HG03432 (cell line): ENCODE results near the gene GTF2A1.
A peak's percentile ranks its signal among the peaks of the same experiment; 100 is the strongest.
"Not testable (repeated sequence)": the region's sequence is repeated elsewhere in the genome, so short reads cannot be mapped to it uniquely, and the experiment has no call there.

Source experiments
- ATAC-seq: cut with Tn5 transposase; IDR thresholded peaks from one replicate; pipeline ENCODE4 v1.9.1; 2021; ENCODE audit warnings: mild to moderate bottlenecking, moderate library complexity; ENCODE audit not compliant: unreplicated experiment

GTF2A1 gene

GRCh38 chr14:81220830-81221578 lies at the start of gene GTF2A1:
GTF2A1 (minus strand) TSS chr14:81220959; CDS start chr14:81220518, 441 bp downstream.
- peak; percentile 80 for ATAC-seq

GRCh38 chr14:81269979-81270375 lies 49.2 kb upstream of the GTF2A1 start:
- no peak for ATAC-seq

- peak; percentile 76 for ATAC-seq
Observed at GRCh38 chr14:81269100-81269978, 48.6 kb upstream of the GTF2A1 start.

- no peak for ATAC-seq
Observed at GRCh38 chr14:81268016-81268416, 47.3 kb upstream of the GTF2A1 start.

- ATAC-seq = no peak
Observed at GRCh38 chr14:81265636-81266169, 44.9 kb upstream of the GTF2A1 start.

- ATAC-seq = no peak
Observed at GRCh38 chr14:81264671-81265070, 43.9 kb upstream of the GTF2A1 start.

- no peak for ATAC-seq
Observed at GRCh38 chr14:81263777-81264410, 43.1 kb upstream of the GTF2A1 start.

- no peak for ATAC-seq
Observed at GRCh38 chr14:81261176-81261575, 40.4 kb upstream of the GTF2A1 start.

GRCh38 chr14:81260732-81261131 lies 40.0 kb upstream of the GTF2A1 start:
- no peak for ATAC-seq

- ATAC-seq = peak; percentile 70
Observed at GRCh38 chr14:81256289-81256960, 35.7 kb upstream of the GTF2A1 start.

- no peak for ATAC-seq
Observed at GRCh38 chr14:81252278-81252677, 31.5 kb upstream of the GTF2A1 start.

GRCh38 chr14:81247271-81247766 lies 26.6 kb upstream of the GTF2A1 start:
- no peak for ATAC-seq

- ATAC-seq = no peak
Observed at GRCh38 chr14:81246461-81247270, 25.9 kb upstream of the GTF2A1 start.

- no peak for ATAC-seq
Observed at GRCh38 chr14:81245771-81246170, 25.0 kb upstream of the GTF2A1 start.

- not testable (repeated sequence) for ATAC-seq
Observed at GRCh38 chr14:81244431-81244830, 23.7 kb upstream of the GTF2A1 start.

- no peak for ATAC-seq
Observed at GRCh38 chr14:81243499-81243898, 22.7 kb upstream of the GTF2A1 start.

- not testable (repeated sequence) for ATAC-seq
Observed at GRCh38 chr14:81236849-81237248, 16.1 kb upstream of the GTF2A1 start.

GRCh38 chr14:81236138-81236537 lies 15.4 kb upstream of the GTF2A1 start:
- ATAC-seq = no peak

- peak; percentile 70 for ATAC-seq
Observed at GRCh38 chr14:81235096-81235495, 14.3 kb upstream of the GTF2A1 start.

GRCh38 chr14:81234278-81234677 lies 13.5 kb upstream of the GTF2A1 start:
- ATAC-seq = no peak
